K562 (cell line): ENCODE measurements around the gene RASAL1.

ENCODE experiments used
- BMI1 ChIP-seq: fragments of 150-350 bp; IDR thresholded peaks from 2 replicates; pipeline ENCODE4 v1.6.1; 2014; ENCODE audit warnings: low read length
- CBX2 ChIP-seq: fragments of 200-600 bp; sonication (generic); IDR thresholded peaks from one replicate; pipeline ENCODE4 v1.6.1; 2012; ENCODE audit warnings: mild to moderate bottlenecking, low read length, inconsistent platforms; ENCODE audit not compliant: insufficient read depth, poor library complexity, severe bottlenecking
- CCAR2 ChIP-seq: fragments of 200-400 bp; formaldehyde crosslinking; IDR thresholded peaks from 2 replicates; pipeline ENCODE4 v1.6.1; 2017; ENCODE audit warnings: mild to moderate bottlenecking, low read depth, low read length
- GTF2F1 ChIP-seq: IDR thresholded peaks from 2 replicates; pipeline ENCODE4 v1.6.1; 2011; ENCODE audit warnings: low read depth, low read length, improper control_type of control experiment
- HNRNPL ChIP-seq: fragments of 200-400 bp; formaldehyde crosslinking; IDR thresholded peaks from 2 replicates; pipeline ENCODE4 v1.6.1; 2017; ENCODE audit warnings: low read depth, mild to moderate bottlenecking, low read length
- KDM2B ChIP-seq: fragments of 250-450 bp; sonication (Bioruptor Pico); IDR thresholded peaks from 2 replicates; pipeline ENCODE4 v1.8.0; 2021; ENCODE audit warnings: mild to moderate bottlenecking, moderate library complexity
- NR4A1 ChIP-seq, 2 experiments: fragments of 250-450 bp in 1 of 2; fragments of 450-650 bp in 1 of 2; sonication (Bioruptor Pico) in 1 of 2; IDR thresholded peaks; 2 replicates each; pipeline versions ENCODE4 v1.4.0 to v1.6.1; 2016 to 2020; ENCODE audit warnings: mild to moderate bottlenecking in 2 of 2, missing compliant biosample characterization in 1 of 2, missing genetic modification characterization in 1 of 2, moderate library complexity in 1 of 2
- PCBP2 ChIP-seq: fragments of 200-400 bp; formaldehyde crosslinking; IDR thresholded peaks from 2 replicates; pipeline ENCODE4 v1.6.1; 2018; ENCODE audit warnings: low read length, low read depth, mild to moderate bottlenecking, moderate library complexity; ENCODE audit not compliant: poor library complexity, severe bottlenecking
- PHB ChIP-seq: fragments of 250-450 bp; sonication (Bioruptor Pico); IDR thresholded peaks from 2 replicates; pipeline ENCODE4 v1.5.0; 2021
- POLR2A ChIP-seq: fragments of 450-650 bp; conservative IDR thresholded peaks from 2 replicates; pipeline ENCODE4 v1.6.1; 2016
- TF ChIP-seq, protein P1 (sequence below): sonication (generic); formaldehyde crosslinking; IDR thresholded peaks from 2 replicates; pipeline ENCODE4 v1.8.0; 2023; ENCODE audit warnings: mild to moderate bottlenecking, missing genetic modification reagents
- TF ChIP-seq, protein P2 (sequence below): fragments of 250-450 bp; sonication (Bioruptor Pico); IDR thresholded peaks from 2 replicates; pipeline ENCODE4 v1.8.0; 2021; ENCODE audit warnings: moderate library complexity, mild to moderate bottlenecking, inconsistent platforms

DNA sequence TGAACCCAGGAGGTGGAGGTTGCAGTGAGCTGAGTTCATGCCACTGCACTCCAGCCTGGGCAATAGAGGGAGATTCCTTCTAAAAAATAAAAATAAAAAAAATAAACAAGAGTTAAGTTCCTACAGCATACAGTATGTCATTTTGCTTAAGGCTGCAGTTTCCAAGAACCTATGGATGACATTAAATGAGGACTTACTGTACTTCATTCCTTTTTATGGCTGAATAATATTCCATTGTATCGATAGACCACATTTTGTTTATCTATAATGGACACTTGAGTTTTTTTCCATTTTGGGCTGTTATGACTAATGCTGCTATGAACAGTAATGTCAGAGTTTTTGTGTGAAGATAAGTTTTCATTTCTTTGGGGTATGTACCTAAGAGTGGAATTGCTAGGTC is 17.4 kb downstream of the RASAL1 start:
- no peak for TF ChIP-seq NR4A1 (CRISPR knock-in tag; IDR thresholded peaks at IDR 0.05)
- TF ChIP-seq NR4A1 (tag; IDR thresholded peaks at IDR 0.05), result no peak
- TF ChIP-seq, protein P1, sequence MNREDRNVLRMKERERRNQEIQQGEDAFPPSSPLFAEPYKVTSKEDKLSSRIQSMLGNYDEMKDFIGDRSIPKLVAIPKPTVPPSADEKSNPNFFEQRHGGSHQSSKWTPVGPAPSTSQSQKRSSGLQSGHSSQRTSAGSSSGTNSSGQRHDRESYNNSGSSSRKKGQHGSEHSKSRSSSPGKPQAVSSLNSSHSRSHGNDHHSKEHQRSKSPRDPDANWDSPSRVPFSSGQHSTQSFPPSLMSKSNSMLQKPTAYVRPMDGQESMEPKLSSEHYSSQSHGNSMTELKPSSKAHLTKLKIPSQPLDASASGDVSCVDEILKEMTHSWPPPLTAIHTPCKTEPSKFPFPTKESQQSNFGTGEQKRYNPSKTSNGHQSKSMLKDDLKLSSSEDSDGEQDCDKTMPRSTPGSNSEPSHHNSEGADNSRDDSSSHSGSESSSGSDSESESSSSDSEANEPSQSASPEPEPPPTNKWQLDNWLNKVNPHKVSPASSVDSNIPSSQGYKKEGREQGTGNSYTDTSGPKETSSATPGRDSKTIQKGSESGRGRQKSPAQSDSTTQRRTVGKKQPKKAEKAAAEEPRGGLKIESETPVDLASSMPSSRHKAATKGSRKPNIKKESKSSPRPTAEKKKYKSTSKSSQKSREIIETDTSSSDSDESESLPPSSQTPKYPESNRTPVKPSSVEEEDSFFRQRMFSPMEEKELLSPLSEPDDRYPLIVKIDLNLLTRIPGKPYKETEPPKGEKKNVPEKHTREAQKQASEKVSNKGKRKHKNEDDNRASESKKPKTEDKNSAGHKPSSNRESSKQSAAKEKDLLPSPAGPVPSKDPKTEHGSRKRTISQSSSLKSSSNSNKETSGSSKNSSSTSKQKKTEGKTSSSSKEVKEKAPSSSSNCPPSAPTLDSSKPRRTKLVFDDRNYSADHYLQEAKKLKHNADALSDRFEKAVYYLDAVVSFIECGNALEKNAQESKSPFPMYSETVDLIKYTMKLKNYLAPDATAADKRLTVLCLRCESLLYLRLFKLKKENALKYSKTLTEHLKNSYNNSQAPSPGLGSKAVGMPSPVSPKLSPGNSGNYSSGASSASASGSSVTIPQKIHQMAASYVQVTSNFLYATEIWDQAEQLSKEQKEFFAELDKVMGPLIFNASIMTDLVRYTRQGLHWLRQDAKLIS, result no peak
- TF ChIP-seq, protein P2, sequence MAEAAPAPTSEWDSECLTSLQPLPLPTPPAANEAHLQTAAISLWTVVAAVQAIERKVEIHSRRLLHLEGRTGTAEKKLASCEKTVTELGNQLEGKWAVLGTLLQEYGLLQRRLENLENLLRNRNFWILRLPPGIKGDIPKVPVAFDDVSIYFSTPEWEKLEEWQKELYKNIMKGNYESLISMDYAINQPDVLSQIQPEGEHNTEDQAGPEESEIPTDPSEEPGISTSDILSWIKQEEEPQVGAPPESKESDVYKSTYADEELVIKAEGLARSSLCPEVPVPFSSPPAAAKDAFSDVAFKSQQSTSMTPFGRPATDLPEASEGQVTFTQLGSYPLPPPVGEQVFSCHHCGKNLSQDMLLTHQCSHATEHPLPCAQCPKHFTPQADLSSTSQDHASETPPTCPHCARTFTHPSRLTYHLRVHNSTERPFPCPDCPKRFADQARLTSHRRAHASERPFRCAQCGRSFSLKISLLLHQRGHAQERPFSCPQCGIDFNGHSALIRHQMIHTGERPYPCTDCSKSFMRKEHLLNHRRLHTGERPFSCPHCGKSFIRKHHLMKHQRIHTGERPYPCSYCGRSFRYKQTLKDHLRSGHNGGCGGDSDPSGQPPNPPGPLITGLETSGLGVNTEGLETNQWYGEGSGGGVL, result no peak
- no peak for TF ChIP-seq PHB (CRISPR knock-in tag)
- TF ChIP-seq CBX2, result no peak
- TF ChIP-seq POLR2A, result no peak
- no peak for TF ChIP-seq CCAR2
- no peak for TF ChIP-seq BMI1
- TF ChIP-seq PCBP2, result no peak
- TF ChIP-seq GTF2F1, result no peak
- TF ChIP-seq HNRNPL, result no peak
- TF ChIP-seq KDM2B (CRISPR knock-in tag), result no peak
